Endothelial cell of umbilical vein (primary cell): Measurements from ENCODE around the gene POLR2H. TPM values are rescaled to one million over a fixed set of nuclear protein-coding genes. Genes with fewer than 3 reads are reported as not detected.

Source experiments
- BruUV-seq: library from RNA; stranded (reverse); fragments of 400-500 nt; replicated peaks from 2 replicates; lab custom pipeline; 2021; lab: Mats Ljungman, UMichigan
- CTCF ChIA-PET: fragments of 300-600, 350-600 bp; sonication (Branson Sonifier 250); formaldehyde crosslinking; loops from one replicate; lab custom pipeline; 2021; ENCODE audit warnings: antibody characterized with exemption, inconsistent platforms; lab: Charles Lee
- POLR2A ChIA-PET: fragments of 300-600, 350-600 bp; sonication (Branson Sonifier 250); formaldehyde crosslinking; loops from one replicate; lab custom pipeline; 2021; ENCODE audit warnings: antibody characterized with exemption, inconsistent platforms; lab: Charles Lee
- DNase-seq: peaks from one replicate; pipeline ENCODE4 v3.0.0-alpha.2; 2011; ENCODE audit warnings: low read depth, low spot score
- FAIRE-seq: peaks from 2 replicates; lab custom pipeline; 2011; peaks lifted over from hg19 to GRCh38; lab: Jason Lieb, UNC
- H2AFZ ChIP-seq: 2 replicates; pipeline ENCODE4 v1.6.0; 2012; ENCODE audit warnings: low read depth, low read length, control low read depth, inconsistent platforms
- H3K27ac ChIP-seq: 2 replicates; pipeline ENCODE4 v1.5.1; 2011; ENCODE audit warnings: low read depth, mild to moderate bottlenecking, control low read depth, low read length, moderate library complexity; ENCODE audit not compliant: insufficient read depth
- H3K27me3 ChIP-seq, 2 experiments: 2 replicates each; pipeline versions ENCODE4 v1.6.0 to v1.6.1; 2011; ENCODE audit warnings: low read length in 2 of 2, mixed read lengths in 1 of 2; ENCODE audit not compliant: control insufficient read depth in 2 of 2, insufficient read depth in 2 of 2
- H3K36me3 ChIP-seq, 2 experiments: 2 replicates in 1 of 2; 3 replicates in 1 of 2; pipeline ENCODE4 v1.5.1; 2011; ENCODE audit warnings: low read length in 2 of 2, mild to moderate bottlenecking in 1 of 2, moderate library complexity in 1 of 2; ENCODE audit not compliant: control insufficient read depth in 2 of 2, insufficient read depth in 2 of 2; ENCODE audit errors: extremely low read depth in 1 of 2
- H3K4me1 ChIP-seq: 3 replicates; pipeline ENCODE4 v1.5.1; 2011; ENCODE audit warnings: mild to moderate bottlenecking, low read length; ENCODE audit not compliant: control insufficient read depth, insufficient read depth; ENCODE audit errors: extremely low read depth
- H3K4me2 ChIP-seq: 2 replicates; pipeline ENCODE4 v1.6.1; 2011; ENCODE audit warnings: low read length, control low read depth, mixed read lengths; ENCODE audit not compliant: insufficient read depth
- H3K4me3 ChIP-seq, 3 experiments: fragments of 200-600 bp in 1 of 3; sonication (generic), shearing (Covaris generic) in 1 of 3; replicated peaks in 1 of 3; 2 replicates each; pipeline ENCODE4 v1.5.1; 2011 to 2016; ENCODE audit warnings: control low read depth in 3 of 3, low read length in 3 of 3, mild to moderate bottlenecking in 2 of 3, inconsistent platforms in 1 of 3, low read depth in 1 of 3, moderate library complexity in 1 of 3; ENCODE audit not compliant: insufficient read depth in 1 of 3
- H3K79me2 ChIP-seq: 2 replicates; pipeline ENCODE4 v1.6.0; 2012; ENCODE audit warnings: low read length, inconsistent platforms; ENCODE audit not compliant: control insufficient read depth, insufficient read depth
- H3K9ac ChIP-seq: replicated peaks from 2 replicates; pipeline ENCODE3; 2011; ENCODE audit warnings: low read length, control low read depth; ENCODE audit not compliant: insufficient read depth; ENCODE audit errors: extremely low read depth
- H3K9me1 ChIP-seq: replicated peaks from 3 replicates; pipeline ENCODE4 v1.6.0; 2011; ENCODE audit warnings: mild to moderate bottlenecking, low read length; ENCODE audit not compliant: control insufficient read depth, insufficient read depth; ENCODE audit errors: extremely low read depth
- H3K9me3 ChIP-seq: replicated peaks from 2 replicates; pipeline ENCODE4 v1.5.1; 2012; ENCODE audit warnings: low read length, inconsistent platforms; ENCODE audit not compliant: control insufficient read depth, insufficient read depth
- H4K20me1 ChIP-seq: replicated peaks from 2 replicates; pipeline ENCODE3; 2011; ENCODE audit warnings: mild to moderate bottlenecking, low read length; ENCODE audit not compliant: control insufficient read depth, insufficient read depth; ENCODE audit errors: extremely low read depth
- EZH2 ChIP-seq: IDR thresholded peaks from 2 replicates; pipeline ENCODE4 v1.6.1; 2012; ENCODE audit warnings: borderline replicate concordance, low read depth, mild to moderate bottlenecking, moderate library complexity, low read length, inconsistent platforms; ENCODE audit not compliant: severe bottlenecking
- FOS ChIP-seq: IDR thresholded peaks from 2 replicates; pipeline ENCODE4 v1.6.1; 2011; ENCODE audit warnings: mild to moderate bottlenecking, low read length, moderate library complexity, borderline replicate concordance; ENCODE audit not compliant: insufficient read depth
- GATA2 ChIP-seq: IDR thresholded peaks from 2 replicates; pipeline ENCODE4 v1.7.0; 2011; ENCODE audit warnings: low read depth, mild to moderate bottlenecking, moderate library complexity, mixed read lengths, low read length; ENCODE audit not compliant: insufficient read length, insufficient read depth
- JUN ChIP-seq: IDR thresholded peaks from 2 replicates; pipeline ENCODE4 v1.6.1; 2011; ENCODE audit warnings: borderline replicate concordance, low read depth; ENCODE audit not compliant: insufficient read length, insufficient read depth
- MYC ChIP-seq: IDR thresholded peaks from one replicate; pipeline ENCODE4 v1.6.1; 2011; ENCODE audit warnings: mild to moderate bottlenecking, low read depth, low read length
- POLR2A ChIP-seq: IDR thresholded peaks from 2 replicates; pipeline ENCODE4 v1.6.1; 2012; ENCODE audit warnings: low read depth, mild to moderate bottlenecking, control low read depth, low read length
- POLR2AphosphoS5 ChIP-seq: IDR thresholded peaks from 2 replicates; pipeline ENCODE4 v1.6.1; 2012; ENCODE audit warnings: low read depth, mild to moderate bottlenecking, control low read depth, low read length, moderate library complexity; ENCODE audit not compliant: insufficient read depth
- dilution Hi-C: fragments of 300-500 bp; cut with MboI; formaldehyde crosslinking; loops from one replicate; pipeline ENCODE4 v1.15.0; 2019; ENCODE audit warnings: low sequenced_read_pairs; ENCODE audit not compliant: extremely low pct_ligation_motif_present
- intact Hi-C: fragments of 100-400 bp; cut with micrococcal nuclease; formaldehyde crosslinking; loops from one replicate; pipeline ENCODE4 v1.10.0; 2022
- polyA plus RNA-seq, 4 experiments: library from polyadenylated mRNA; depleted of rRNA in 3 of 4; stranded (reverse) in 3 of 4; unstranded in 1 of 4; fragments of >200 nt; gene quantifications; 2 replicates each; pipeline versions ENCODE4 v1.2.1 to v1.2.3, GENCODE V29; 2011 to 2012; ENCODE audit warnings: missing spikeins in 1 of 4
- total RNA-seq: library from RNA; stranded (reverse); gene quantifications from 2 replicates; pipeline ENCODE4 v1.2.3, GENCODE V29; 2021
- TF ChIP-seq, protein P1 (sequence below): IDR thresholded peaks from 2 replicates; pipeline ENCODE4 v1.6.1; 2011; ENCODE audit not compliant: insufficient read depth, insufficient read length
- TF ChIP-seq, protein P2 (sequence below), 2 donors: IDR thresholded peaks; 1 replicate in 1 of 2; 2 replicates in 1 of 2; pipeline ENCODE4 v1.5.1; 2011; ENCODE audit warnings: low read length in 2 of 2, mild to moderate bottlenecking in 2 of 2, moderate library complexity in 2 of 2, control low read depth in 1 of 2, inconsistent platforms in 1 of 2, low read depth in 1 of 2; ENCODE audit not compliant: insufficient read depth in 1 of 2; ENCODE audit errors: extremely low read depth in 1 of 2

The POLR2H gene
- total and polyA plus RNA-seq, 2 donors (not counting 3 experiments of a cell fraction or from before 2014, with no cell fraction given) = 89.0 to 276 TPM

DNA sequence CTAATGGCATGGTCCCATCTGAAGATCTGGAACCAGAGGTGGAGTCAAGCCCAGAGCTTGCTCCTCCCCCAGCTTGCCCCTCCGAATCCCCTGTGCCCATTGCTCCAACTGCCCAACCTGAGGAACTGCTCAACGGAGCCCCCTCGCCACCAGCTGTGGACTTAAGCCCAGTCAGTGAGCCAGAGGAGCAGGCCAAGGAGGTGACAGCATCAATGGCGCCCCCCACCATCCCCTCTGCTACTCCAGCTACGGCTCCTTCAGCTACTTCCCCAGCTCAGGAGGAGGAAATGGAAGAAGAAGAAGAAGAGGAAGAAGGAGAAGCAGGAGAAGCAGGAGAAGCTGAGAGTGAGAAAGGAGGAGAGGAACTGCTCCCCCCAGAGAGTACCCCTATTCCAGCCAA lies 39.8 kb upstream of the POLR2H start:
- no peak overlapping the region for H3K4me2 ChIP-seq

More for the DNA sequence above, 39.8 kb upstream of the POLR2H start:
- TF ChIP-seq, protein P1, sequence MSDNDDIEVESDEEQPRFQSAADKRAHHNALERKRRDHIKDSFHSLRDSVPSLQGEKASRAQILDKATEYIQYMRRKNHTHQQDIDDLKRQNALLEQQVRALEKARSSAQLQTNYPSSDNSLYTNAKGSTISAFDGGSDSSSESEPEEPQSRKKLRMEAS = no peak
- TF ChIP-seq JUN (no peak), POLR2A (no peak), MYC (no peak), GATA2 (no peak), FOS (no peak), EZH2 (no peak), POLR2AphosphoS5 (no peak)
- TF ChIP-seq, protein P2, sequence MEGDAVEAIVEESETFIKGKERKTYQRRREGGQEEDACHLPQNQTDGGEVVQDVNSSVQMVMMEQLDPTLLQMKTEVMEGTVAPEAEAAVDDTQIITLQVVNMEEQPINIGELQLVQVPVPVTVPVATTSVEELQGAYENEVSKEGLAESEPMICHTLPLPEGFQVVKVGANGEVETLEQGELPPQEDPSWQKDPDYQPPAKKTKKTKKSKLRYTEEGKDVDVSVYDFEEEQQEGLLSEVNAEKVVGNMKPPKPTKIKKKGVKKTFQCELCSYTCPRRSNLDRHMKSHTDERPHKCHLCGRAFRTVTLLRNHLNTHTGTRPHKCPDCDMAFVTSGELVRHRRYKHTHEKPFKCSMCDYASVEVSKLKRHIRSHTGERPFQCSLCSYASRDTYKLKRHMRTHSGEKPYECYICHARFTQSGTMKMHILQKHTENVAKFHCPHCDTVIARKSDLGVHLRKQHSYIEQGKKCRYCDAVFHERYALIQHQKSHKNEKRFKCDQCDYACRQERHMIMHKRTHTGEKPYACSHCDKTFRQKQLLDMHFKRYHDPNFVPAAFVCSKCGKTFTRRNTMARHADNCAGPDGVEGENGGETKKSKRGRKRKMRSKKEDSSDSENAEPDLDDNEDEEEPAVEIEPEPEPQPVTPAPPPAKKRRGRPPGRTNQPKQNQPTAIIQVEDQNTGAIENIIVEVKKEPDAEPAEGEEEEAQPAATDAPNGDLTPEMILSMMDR (IDR thresholded peaks at IDR 0.05; ENCODE audit: extremely low read depth in 1 of 2, insufficient read depth in 1 of 2, low read depth in 1 of 2, low read length in 2 of 2) = no peak
- ChIA-PET POLR2A (no interaction called here), CTCF (no interaction called here)
- intact Hi-C loops = no loop called here
- Histone ChIP-seq H3K27me3 (no peaks in the 10 kb centered on the region), H4K20me1 (peaks cover 1% of the 10 kb centered on the region), H3K27ac (no peak overlapping the region), H2AFZ (no peak overlapping the region), H3K9me1 (no peaks in the 10 kb centered on the region), H3K9me3 (no peaks in the 10 kb centered on the region), H3K9ac (no peak overlapping the region), H3K4me1 (peaks cover 40% of the 10 kb centered on the region), H3K4me3 (no peak overlapping the region), H3K79me2 (peaks cover 91% of the 10 kb centered on the region), H3K36me3 (peaks cover 65 to 69% of the 10 kb centered on the region in 2 experiments)
- TSS peak; percentile 32 for BruUV-seq
- dilution Hi-C loops = no loop called here
- DNase-seq = no peak
- FAIRE-seq = no peak
